Psoas muscle (tissue), 8 donors: ENCODE measurements around the gene VARS2. TPM values are rescaled to one million over a fixed set of nuclear protein-coding genes. Genes with fewer than 3 reads are reported as not detected.
"Not testable (repeated sequence)": the region's sequence is repeated elsewhere in the genome, so short reads cannot be mapped to it uniquely, and the experiment has no call there.

Source experiments
- ATAC-seq, 4 donors: fragments of 200-7000 bp; cut with Tn5 transposase; one replicate each; pipeline ENCODE4 v1.9.1; 2020; ENCODE audit warnings: moderate library complexity in 3 of 4, mild to moderate bottlenecking in 2 of 4
- DNase-seq, 2 donors: peaks; one replicate each; pipeline ENCODE4 v3.0.0-alpha.2; 2020
- H3K27ac ChIP-seq: fragments of 200-600 bp; one replicate; pipeline ENCODE4 v1.8.0; 2022
- H3K27me3 ChIP-seq, 3 donors: fragments of 200-600 bp in 1 of 3; one replicate each; pipeline versions ENCODE4 v1.6.1 to v1.8.0; 2013 to 2022; ENCODE audit warnings: low read length in 2 of 3, mild to moderate bottlenecking in 2 of 3, moderate library complexity in 1 of 3; ENCODE audit not compliant: insufficient read depth in 3 of 3
- H3K36me3 ChIP-seq, 2 donors: fragments of 200-600 bp in 1 of 2; one replicate each; pipeline versions ENCODE4 v1.6.1 to v1.8.0; 2013 to 2022; ENCODE audit warnings: low read depth in 1 of 2, mild to moderate bottlenecking in 1 of 2, moderate library complexity in 1 of 2; ENCODE audit not compliant: insufficient read depth in 1 of 2
- H3K4me1 ChIP-seq: fragments of 200-600 bp; one replicate; pipeline ENCODE4 v1.8.0; 2022
- H3K4me3 ChIP-seq: fragments of 200-600 bp; one replicate; pipeline ENCODE4 v1.8.0; 2022; ENCODE audit warnings: mild to moderate bottlenecking
- H3K9me3 ChIP-seq: fragments of 200-600 bp; one replicate; pipeline ENCODE4 v1.8.0; 2022
- WGBS, 3 donors: extraction: QIAGEN DNeasy Blood & Tissue Kit; methylation state at CpG; one replicate each; pipeline versions ENCODE4 v1.1.6 to v1.1.7; 2013; 5-methylcytosine and 5-hydroxymethylcytosine counted together
- intact Hi-C, 2 donors: fragments of 100-400 bp; cut with DNase I; formaldehyde crosslinking; loops; one replicate each; pipeline versions ENCODE4 v1.11.0 to v1.14.2; 2022
- polyA plus RNA-seq, 3 donors: library from polyadenylated mRNA; stranded (reverse); fragments of 200-250 nt; gene quantifications; one replicate each; pipeline ENCODE4 v1.2.3, GENCODE V29; 2013
- total RNA-seq, 4 donors: library from RNA; stranded (reverse); fragmentation: NEBNext Ultra II Directional in 2 of 4; extraction: Animal tissue kit (Norgen Biotek cat#: 25700) in 2 of 4; gene quantifications; one replicate each; pipeline versions ENCODE4 v1.2.1 to v1.2.4, GENCODE V29; 2021 to 2023
- TF ChIP-seq, protein P1 (sequence below): fragments of 200-600 bp; IDR thresholded peaks from one replicate; pipeline ENCODE4 v1.8.0; 2022; ENCODE audit warnings: antibody characterized with exemption
- donor health status: healthy with polysubstance abuse.
- donor health status: DM: no; HTN: no; CAD: no; lungs with moderate emphysema.
- donor health status: Bipolar disorder and iron deficiency.
- donor health status: healthy.
- donor health status: DM: yes; HTN: yes; CAD: no.
- donor health status: DM: no; HTN: no; CAD: no.
- donor health status: DM: no; HTN: no; CAD: no.
- donor health status: DM: yes; HTN: yes; CAD: no.

VARS2 gene
- total and polyA plus RNA-seq, 7 donors, result 11.4 to 36.6 (median 25.8) TPM

DNA sequence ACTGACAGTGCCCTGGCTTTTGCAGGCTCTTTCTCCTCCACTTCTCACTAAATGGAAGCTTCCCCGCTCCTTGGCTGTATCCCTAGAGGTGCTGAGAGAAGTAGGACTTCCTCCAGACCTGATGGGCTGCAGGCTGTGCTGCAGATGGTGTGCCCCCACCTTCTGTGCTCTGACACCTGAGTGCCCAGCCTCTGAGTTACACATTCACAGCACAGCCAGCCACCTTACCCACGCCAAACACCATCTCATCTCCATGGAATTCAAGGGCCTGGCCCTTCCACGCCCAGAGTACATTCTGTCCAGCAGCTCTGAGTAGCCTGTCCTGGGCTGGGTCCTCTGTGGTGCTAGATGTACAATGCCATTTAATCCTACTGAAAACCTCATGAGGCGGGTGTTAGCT, 12.6 kb downstream of the VARS2 start:
- Histone ChIP-seq H3K4me1 (peaks cover 7% of the 10 kb centered on the region), H3K27ac (peak overlapping the region; percentile 0), H3K36me3 (peaks cover 0 to 48% of the 10 kb centered on the region in 2 donors), H3K4me3 (no peak overlapping the region), H3K27me3 (no peaks in the 10 kb centered on the region), H3K9me3 (peaks cover 10% of the 10 kb centered on the region)
- DNase-seq (peak in 1 of 2 donors; percentile 86), ATAC-seq (peak; percentile 84 to 98 (median 94))
- intact Hi-C loops, result no loop called here
- TF ChIP-seq, protein P1, sequence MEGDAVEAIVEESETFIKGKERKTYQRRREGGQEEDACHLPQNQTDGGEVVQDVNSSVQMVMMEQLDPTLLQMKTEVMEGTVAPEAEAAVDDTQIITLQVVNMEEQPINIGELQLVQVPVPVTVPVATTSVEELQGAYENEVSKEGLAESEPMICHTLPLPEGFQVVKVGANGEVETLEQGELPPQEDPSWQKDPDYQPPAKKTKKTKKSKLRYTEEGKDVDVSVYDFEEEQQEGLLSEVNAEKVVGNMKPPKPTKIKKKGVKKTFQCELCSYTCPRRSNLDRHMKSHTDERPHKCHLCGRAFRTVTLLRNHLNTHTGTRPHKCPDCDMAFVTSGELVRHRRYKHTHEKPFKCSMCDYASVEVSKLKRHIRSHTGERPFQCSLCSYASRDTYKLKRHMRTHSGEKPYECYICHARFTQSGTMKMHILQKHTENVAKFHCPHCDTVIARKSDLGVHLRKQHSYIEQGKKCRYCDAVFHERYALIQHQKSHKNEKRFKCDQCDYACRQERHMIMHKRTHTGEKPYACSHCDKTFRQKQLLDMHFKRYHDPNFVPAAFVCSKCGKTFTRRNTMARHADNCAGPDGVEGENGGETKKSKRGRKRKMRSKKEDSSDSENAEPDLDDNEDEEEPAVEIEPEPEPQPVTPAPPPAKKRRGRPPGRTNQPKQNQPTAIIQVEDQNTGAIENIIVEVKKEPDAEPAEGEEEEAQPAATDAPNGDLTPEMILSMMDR, result no peak
- 39 to 67% (median 54%) methylated on average over 4 of the region's 4 CpGs for WGBS, 3 donors

DNA sequence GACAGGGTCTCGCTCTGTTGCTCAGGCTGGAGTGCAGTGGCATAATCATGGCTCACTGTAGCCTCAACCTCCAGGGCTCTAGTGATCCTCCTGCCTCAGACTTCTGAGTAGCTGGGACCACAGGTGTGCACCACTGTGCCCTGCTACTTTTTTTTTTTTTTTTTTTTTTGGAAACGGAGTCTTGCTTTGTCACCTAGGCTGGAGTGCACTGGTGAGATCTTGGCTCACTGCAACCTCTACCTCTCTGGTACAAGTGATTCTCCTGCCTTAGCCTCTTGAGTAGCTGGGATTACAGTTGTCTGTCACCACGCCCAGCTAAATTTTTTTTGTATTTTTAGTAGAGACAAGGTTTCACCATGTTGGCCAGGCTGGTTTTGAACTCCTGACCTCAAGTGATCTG, 13.0 kb downstream of the VARS2 start:
- WGBS, 3 donors, result 53 to 95% (median 79%) methylated on average over 3 of the region's 3 CpGs
- Histone ChIP-seq H3K9me3 (peaks cover 10% of the 10 kb centered on the region), H3K27ac (peak overlapping the region; percentile 0), H3K36me3 (peaks cover 0 to 44% of the 10 kb centered on the region in 2 donors)
- intact Hi-C loops, H3K4me1 ChIP-seq, H3K27me3 ChIP-seq, DNase-seq, H3K4me3 ChIP-seq: not testable (repeated sequence)
- ATAC-seq, result peak in 2 of 4 donors; percentile 56 to 70

DNA sequence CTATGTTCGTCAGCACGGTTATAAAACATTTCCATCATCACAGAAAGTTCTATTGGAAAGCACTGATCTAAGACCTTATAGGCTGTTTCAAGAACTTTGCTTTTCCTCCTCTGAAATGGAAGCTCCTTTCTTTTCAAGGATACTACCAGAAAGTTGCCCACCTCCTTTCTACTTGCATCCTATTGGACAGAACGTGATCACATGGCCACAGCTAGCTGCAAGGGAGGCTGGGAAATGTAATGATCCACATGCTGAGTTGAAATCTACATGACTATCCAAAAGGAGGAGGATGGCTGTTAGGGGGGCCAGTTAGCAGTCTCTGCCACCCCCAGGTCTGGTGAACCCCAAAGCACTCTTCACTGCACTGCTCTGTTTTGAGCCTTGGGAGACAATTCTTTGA, 14.6 kb downstream of the VARS2 start:
- TF ChIP-seq, protein P1, result no peak
- ATAC-seq (no peak), DNase-seq (no peak)
- WGBS, 3 donors, result 88 to 97% (median 96%) methylated on average over 3 of the region's 3 CpGs
- intact Hi-C loops, result no loop called here
- Histone ChIP-seq H3K36me3 (peaks cover 0 to 28% of the 10 kb centered on the region in 2 donors), H3K27me3 (no peaks in the 10 kb centered on the region), H3K9me3 (peaks cover 10% of the 10 kb centered on the region), H3K4me1 (peaks cover 7% of the 10 kb centered on the region), H3K27ac (no peak overlapping the region), H3K4me3 (no peak overlapping the region)

DNA sequence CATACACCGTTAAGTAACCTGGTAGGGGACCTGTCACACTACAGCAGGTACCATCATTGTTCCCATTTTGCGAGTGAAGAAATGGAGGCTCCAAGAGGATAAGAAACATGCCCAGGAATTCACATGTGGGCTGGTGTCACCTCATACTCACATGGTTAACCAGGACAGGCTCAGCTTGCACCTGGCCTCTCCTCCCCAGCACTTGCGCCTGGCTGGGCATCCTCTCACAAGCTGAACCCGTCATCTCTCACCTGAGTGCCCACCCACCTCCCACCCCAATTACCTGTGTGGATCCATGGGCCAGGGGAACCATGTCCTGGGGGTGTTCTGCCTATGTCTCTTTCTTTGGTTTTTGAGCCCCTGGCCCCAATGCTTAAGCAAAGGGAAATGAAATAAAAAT, 16.5 kb downstream of the VARS2 start:
- WGBS, 3 donors, result 88 to 91% (median 90%) methylated on average over 4 of the region's 4 CpGs
- intact Hi-C loops, result no loop called here
- peaks cover 7% of the 10 kb centered on the region for H3K4me1 ChIP-seq

DNA sequence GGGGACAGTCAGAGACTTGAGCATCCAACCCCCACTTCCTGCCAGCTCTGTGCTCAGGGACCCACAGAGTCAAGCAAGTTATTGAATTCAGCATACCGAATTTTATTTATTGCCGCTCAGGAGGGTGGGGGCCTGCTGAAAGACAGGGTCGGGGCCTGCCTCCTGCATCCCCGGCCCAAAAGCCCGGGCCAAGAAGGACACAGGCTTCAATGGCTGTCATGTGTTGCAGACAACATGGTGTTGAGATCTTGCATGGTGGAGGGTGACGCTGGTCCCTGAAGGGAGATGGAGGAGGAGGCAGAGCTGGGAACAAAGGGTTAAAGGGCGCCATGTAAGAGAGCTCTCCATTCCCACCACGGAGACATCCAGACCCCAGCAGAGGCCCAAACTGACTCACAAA, 17.2 kb downstream of the VARS2 start:
- Histone ChIP-seq H3K4me1 (peaks cover 7% of the 10 kb centered on the region), H3K9me3 (peaks cover 10% of the 10 kb centered on the region), H3K27ac (no peak overlapping the region), H3K36me3 (peaks cover 0 to 2% of the 10 kb centered on the region in 2 donors), H3K4me3 (no peak overlapping the region), H3K27me3 (no peaks in the 10 kb centered on the region)
- WGBS, 3 donors, result 56 to 65% (median 58%) methylated on average over 8 of the region's 8 CpGs
- ATAC-seq (no peak), DNase-seq (no peak)
- intact Hi-C loops, result no loop called here
- TF ChIP-seq, protein P1, result no peak

More for the DNA sequence above, 16.5 kb downstream of the VARS2 start:
- Histone ChIP-seq H3K27me3 (no peaks in the 10 kb centered on the region), H3K36me3 (peaks cover 0 to 9% of the 10 kb centered on the region in 2 donors), H3K4me3 (no peak overlapping the region), H3K9me3 (peaks cover 10% of the 10 kb centered on the region), H3K27ac (no peak overlapping the region)
- ATAC-seq (no peak), DNase-seq (no peak)
- TF ChIP-seq, protein P1, result no peak
